ENCODE results near the gene CDK17.

DNA sequence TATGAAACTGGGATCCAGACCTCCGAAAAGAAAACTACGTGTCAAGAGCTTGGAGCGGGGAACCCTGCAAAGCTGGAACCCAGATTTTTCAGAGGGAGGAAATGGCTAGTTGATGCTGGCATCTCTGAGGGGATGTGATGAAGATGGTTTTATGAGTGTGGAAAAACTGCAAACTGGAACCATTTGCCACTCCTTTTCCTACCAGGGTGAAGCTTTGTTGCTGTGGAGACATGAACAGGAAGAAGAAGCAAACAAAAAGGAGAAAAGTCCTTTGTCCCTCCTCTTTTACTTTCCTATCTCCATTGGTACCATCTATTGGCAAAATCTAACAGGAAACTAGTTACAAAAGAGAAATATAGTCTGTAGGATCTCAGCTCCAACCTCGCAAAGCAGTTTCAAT is 39.2 kb downstream of the CDK17 start:
- TF ChIP-seq, protein P1, sequence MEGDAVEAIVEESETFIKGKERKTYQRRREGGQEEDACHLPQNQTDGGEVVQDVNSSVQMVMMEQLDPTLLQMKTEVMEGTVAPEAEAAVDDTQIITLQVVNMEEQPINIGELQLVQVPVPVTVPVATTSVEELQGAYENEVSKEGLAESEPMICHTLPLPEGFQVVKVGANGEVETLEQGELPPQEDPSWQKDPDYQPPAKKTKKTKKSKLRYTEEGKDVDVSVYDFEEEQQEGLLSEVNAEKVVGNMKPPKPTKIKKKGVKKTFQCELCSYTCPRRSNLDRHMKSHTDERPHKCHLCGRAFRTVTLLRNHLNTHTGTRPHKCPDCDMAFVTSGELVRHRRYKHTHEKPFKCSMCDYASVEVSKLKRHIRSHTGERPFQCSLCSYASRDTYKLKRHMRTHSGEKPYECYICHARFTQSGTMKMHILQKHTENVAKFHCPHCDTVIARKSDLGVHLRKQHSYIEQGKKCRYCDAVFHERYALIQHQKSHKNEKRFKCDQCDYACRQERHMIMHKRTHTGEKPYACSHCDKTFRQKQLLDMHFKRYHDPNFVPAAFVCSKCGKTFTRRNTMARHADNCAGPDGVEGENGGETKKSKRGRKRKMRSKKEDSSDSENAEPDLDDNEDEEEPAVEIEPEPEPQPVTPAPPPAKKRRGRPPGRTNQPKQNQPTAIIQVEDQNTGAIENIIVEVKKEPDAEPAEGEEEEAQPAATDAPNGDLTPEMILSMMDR (IDR thresholded peaks at IDR 0.05): no peak
- TF ChIP-seq POLR2A (IDR thresholded peaks at IDR 0.05): no peak

Data from breast epithelium (tissue), 3 donors.